Measurements from ENCODE around the gene SUPT20HL1.

The SUPT20HL1 gene

DNA sequence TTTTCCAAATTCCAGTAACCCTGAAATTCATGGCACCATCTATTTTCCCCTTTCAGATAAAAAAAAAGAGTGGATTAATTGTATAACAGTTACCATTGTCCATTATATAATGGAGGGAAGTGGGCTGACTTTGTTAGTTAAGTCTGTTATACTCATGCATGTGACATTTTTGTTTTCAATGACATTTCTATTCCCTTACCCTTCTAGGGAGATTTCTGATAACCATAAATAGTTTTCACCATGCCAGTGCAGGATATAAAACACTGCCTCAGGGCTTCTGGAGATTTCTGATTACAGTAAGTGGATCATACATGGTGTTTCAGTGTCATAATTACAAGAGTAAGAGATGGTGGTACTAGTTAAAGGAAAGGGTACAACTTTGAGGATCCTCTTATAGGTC lies 45.5 kb downstream of the SUPT20HL1 start:
- no peak for DNase-seq

Measured in NCI-H524 treated with DMSO at 0.1 percent for 48 hours (cell line).